ENCODE results near the gene SVEP1.
A peak's percentile ranks its signal among the peaks of the same experiment; 100 is the strongest.

SVEP1 gene

GRCh38 chr9:110320651-110321445 is 258.7 kb downstream of the SVEP1 start:
- no peak overlapping the region for H3K4me3 ChIP-seq (ENCODE audit: low read depth in 1 of 2, low read length in 1 of 2)
- H3K9me3 ChIP-seq = no peaks in the 10 kb centered on the region
- H3K4me1 ChIP-seq (ENCODE audit: control insufficient read depth in 1 of 2, insufficient read depth in 1 of 2, low read depth in 1 of 2, low read length in 1 of 2) = peaks cover 47 to 52% of the 10 kb centered on the region in 2 experiments
- TF ChIP-seq, protein P1, sequence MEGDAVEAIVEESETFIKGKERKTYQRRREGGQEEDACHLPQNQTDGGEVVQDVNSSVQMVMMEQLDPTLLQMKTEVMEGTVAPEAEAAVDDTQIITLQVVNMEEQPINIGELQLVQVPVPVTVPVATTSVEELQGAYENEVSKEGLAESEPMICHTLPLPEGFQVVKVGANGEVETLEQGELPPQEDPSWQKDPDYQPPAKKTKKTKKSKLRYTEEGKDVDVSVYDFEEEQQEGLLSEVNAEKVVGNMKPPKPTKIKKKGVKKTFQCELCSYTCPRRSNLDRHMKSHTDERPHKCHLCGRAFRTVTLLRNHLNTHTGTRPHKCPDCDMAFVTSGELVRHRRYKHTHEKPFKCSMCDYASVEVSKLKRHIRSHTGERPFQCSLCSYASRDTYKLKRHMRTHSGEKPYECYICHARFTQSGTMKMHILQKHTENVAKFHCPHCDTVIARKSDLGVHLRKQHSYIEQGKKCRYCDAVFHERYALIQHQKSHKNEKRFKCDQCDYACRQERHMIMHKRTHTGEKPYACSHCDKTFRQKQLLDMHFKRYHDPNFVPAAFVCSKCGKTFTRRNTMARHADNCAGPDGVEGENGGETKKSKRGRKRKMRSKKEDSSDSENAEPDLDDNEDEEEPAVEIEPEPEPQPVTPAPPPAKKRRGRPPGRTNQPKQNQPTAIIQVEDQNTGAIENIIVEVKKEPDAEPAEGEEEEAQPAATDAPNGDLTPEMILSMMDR (IDR thresholded peaks at IDR 0.05) = no peak
- H3K27me3 ChIP-seq = no peaks in the 10 kb centered on the region
- no peaks in the 10 kb centered on the region for H3K36me3 ChIP-seq
- H3K27ac ChIP-seq = no peak overlapping the region

- peaks cover 54 to 61% of the 10 kb centered on the region in 2 experiments for H3K4me1 ChIP-seq (ENCODE audit: control insufficient read depth in 1 of 2, insufficient read depth in 1 of 2, low read depth in 1 of 2, low read length in 1 of 2)
- no peaks in the 10 kb centered on the region for H3K36me3 ChIP-seq
- no peaks in the 10 kb centered on the region for H3K27me3 ChIP-seq
- TF ChIP-seq, protein P1 (IDR thresholded peaks at IDR 0.05) = no peak
- no peak overlapping the region for H3K4me3 ChIP-seq (ENCODE audit: low read depth in 1 of 2, low read length in 1 of 2)
- no peak overlapping the region for H3K27ac ChIP-seq
- H3K9me3 ChIP-seq = no peaks in the 10 kb centered on the region
Observed at GRCh38 chr9:110319781-110320492, 259.6 kb downstream of the SVEP1 start.

GRCh38 chr9:110317911-110318310 is 261.6 kb downstream of the SVEP1 start:
- H3K4me1 ChIP-seq (ENCODE audit: control insufficient read depth in 1 of 2, insufficient read depth in 1 of 2, low read depth in 1 of 2, low read length in 1 of 2) = peaks cover 54 to 57% of the 10 kb centered on the region in 2 experiments
- peak overlapping the region; percentile 80 for H3K27ac ChIP-seq
- no peaks in the 10 kb centered on the region for H3K27me3 ChIP-seq
- TF ChIP-seq, protein P1 (IDR thresholded peaks at IDR 0.05) = peak; percentile 26
- H3K36me3 ChIP-seq = no peaks in the 10 kb centered on the region
- peak overlapping the region in 1 of 2 experiments; percentile 25 for H3K4me3 ChIP-seq (ENCODE audit: low read depth in 1 of 2, low read length in 1 of 2)
- H3K9me3 ChIP-seq = no peaks in the 10 kb centered on the region

DNA sequence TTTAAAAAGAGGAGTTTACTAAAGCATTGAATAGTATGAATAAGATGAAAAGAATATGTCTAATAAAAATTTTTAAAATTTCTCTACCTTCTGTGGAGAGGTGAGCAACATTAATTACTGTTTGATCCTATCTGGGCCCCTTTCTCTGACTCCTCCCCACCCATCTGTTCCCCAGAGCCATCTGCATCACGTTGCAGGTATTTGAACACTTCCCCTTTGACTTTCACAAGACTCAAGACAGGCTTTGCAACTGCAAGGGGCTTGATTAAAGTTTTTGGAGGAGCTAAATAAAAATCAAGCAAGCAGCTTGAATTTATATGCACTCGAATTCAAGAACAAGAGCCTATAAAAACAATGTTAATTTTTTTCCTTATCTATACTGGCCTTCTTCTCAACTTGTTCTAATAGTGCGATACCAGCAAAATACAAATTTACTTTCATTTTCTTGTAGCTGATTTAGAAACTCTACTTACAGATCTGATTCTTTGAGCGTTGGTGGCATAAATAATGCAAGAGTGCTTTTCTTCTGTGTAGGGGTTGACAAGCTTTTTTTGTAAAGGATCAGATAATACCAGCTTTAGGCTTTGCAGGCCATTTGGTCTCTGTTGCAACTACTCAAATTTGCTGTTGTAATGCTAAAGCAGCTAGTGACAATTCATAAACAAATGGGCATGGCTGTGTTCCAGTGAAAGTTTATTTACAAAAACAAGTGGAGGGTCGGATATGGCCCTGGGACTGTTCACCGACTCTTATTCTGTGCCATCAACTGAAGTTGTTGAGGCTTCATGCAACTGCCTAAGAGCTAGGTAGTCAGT is 263.1 kb downstream of the SVEP1 start:
- Histone ChIP-seq H3K4me1 (ENCODE audit: control insufficient read depth in 1 of 2, insufficient read depth in 1 of 2, low read depth in 1 of 2, low read length in 1 of 2) (peaks cover 53 to 57% of the 10 kb centered on the region in 2 experiments), H3K9me3 (no peaks in the 10 kb centered on the region), H3K4me3 (ENCODE audit: low read depth in 1 of 2, low read length in 1 of 2) (peak overlapping the region; percentile 2 to 48), H3K36me3 (no peaks in the 10 kb centered on the region), H3K27ac (peak overlapping the region; percentile 80), H3K27me3 (no peaks in the 10 kb centered on the region)
- TF ChIP-seq, protein P1 (IDR thresholded peaks at IDR 0.05) = no peak

Data from neutrophil (primary cell).